Lower leg skin (tissue), 4 donors: ENCODE measurements around the gene MYBPH. TPM values are rescaled to one million over a fixed set of nuclear protein-coding genes. Genes with fewer than 3 reads are reported as not detected.
A peak's percentile ranks its signal among the peaks of the same experiment; 100 is the strongest.

Experiments used
- DNase-seq, 2 donors: peaks; one replicate each; pipeline ENCODE4 v3.0.0-alpha.2; 2019; ENCODE audit warnings: low spot score in 2 of 2
- H3K4me3 ChIP-seq: fragments of 200-600 bp; sonication (generic); 2 replicates; pipeline ENCODE4 v1.5.1; 2017; ENCODE audit warnings: mild to moderate bottlenecking, low read depth; ENCODE audit not compliant: poor library complexity, severe bottlenecking
- POLR2A ChIP-seq, 2 donors: fragments of 450-650 bp; IDR thresholded peaks; one replicate each; pipeline ENCODE4 v1.6.1; 2016 to 2017; ENCODE audit warnings: antibody characterized with exemption in 2 of 2, mild to moderate bottlenecking in 1 of 2, moderate library complexity in 1 of 2
- WGBS, 2 donors: methylation state at CpG; one replicate each; pipeline ENCODE4 v1.1.5; 2018; 5-methylcytosine and 5-hydroxymethylcytosine counted together
- intact Hi-C: fragments of 100-400 bp; cut with DNase I; formaldehyde crosslinking; loops from one replicate; pipeline ENCODE4 v1.15.0; 2023; ENCODE audit warnings: low total_unique reads
- total RNA-seq, 4 donors: library from RNA; depleted of rRNA; stranded (reverse); fragments of >200 nt; gene quantifications; one replicate each; pipeline ENCODE4 v1.1.0, GENCODE V29; 2016
- TF ChIP-seq, protein P1 (sequence below), 3 donors: fragments of 450-650 bp; IDR thresholded peaks; one replicate each; pipeline ENCODE4 v1.5.1; 2016; ENCODE audit warnings: antibody characterized with exemption in 3 of 3, mild to moderate bottlenecking in 3 of 3, moderate library complexity in 2 of 3

Gene MYBPH
- total RNA-seq, 4 donors from 2014 or later = not detected

DNA sequence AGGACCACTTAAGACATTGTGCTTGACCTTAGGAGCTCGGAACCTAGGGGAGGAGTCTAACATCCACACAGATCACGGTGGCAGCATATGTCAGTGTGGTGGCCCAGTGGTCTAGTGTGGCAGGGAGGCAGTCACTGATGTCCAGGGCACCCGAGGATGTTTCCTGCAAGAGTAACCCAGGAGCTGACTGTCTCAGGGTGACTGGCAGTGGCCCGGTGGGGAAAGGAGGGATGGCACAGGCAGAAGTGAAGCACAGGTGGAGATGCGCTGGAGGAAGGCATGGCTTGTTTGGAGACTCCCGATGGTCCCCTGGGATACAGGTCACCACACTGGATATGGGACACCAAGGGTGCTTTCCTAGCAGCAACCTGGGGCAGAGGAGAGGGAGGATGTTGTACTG is 37.5 kb upstream of the MYBPH start:
- intact Hi-C loops = no loop called here
- TF ChIP-seq, protein P1, sequence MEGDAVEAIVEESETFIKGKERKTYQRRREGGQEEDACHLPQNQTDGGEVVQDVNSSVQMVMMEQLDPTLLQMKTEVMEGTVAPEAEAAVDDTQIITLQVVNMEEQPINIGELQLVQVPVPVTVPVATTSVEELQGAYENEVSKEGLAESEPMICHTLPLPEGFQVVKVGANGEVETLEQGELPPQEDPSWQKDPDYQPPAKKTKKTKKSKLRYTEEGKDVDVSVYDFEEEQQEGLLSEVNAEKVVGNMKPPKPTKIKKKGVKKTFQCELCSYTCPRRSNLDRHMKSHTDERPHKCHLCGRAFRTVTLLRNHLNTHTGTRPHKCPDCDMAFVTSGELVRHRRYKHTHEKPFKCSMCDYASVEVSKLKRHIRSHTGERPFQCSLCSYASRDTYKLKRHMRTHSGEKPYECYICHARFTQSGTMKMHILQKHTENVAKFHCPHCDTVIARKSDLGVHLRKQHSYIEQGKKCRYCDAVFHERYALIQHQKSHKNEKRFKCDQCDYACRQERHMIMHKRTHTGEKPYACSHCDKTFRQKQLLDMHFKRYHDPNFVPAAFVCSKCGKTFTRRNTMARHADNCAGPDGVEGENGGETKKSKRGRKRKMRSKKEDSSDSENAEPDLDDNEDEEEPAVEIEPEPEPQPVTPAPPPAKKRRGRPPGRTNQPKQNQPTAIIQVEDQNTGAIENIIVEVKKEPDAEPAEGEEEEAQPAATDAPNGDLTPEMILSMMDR (IDR thresholded peaks at IDR 0.05) = no peak
- TF ChIP-seq POLR2A (IDR thresholded peaks at IDR 0.05) = no peak
- no peak overlapping the region for H3K4me3 ChIP-seq
- peak in 1 of 2 donors; percentile 82 for DNase-seq
- 80 to 90% methylated on average over 6 of the region's 6 CpGs for WGBS, 2 donors

DNA sequence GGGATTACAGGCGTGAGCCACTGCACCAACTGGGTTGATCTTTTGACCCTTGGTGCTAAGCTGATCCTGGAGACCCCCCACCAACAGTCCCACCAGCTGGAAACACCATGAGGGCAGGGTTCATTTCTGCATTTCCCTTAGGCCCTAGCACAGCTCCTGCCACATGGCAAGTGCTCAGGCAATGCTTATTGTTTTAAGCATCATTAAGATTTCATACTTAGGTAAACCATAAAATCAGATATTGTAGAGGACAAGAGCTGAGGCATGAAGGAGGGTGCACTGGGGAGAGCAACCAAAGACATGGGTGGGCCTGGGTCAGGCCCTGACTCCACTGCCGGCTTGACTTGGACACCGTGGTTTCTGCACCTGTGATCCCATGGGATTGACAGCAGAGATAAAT is 36.2 kb upstream of the MYBPH start:
- no peak for DNase-seq
- no peak overlapping the region for H3K4me3 ChIP-seq
- WGBS, 2 donors = 86 to 92% methylated on average over 3 of the region's 3 CpGs
- intact Hi-C loops = no loop called here
- TF ChIP-seq, protein P1 (IDR thresholded peaks at IDR 0.05) = no peak
- no peak for TF ChIP-seq POLR2A (IDR thresholded peaks at IDR 0.05)

DNA sequence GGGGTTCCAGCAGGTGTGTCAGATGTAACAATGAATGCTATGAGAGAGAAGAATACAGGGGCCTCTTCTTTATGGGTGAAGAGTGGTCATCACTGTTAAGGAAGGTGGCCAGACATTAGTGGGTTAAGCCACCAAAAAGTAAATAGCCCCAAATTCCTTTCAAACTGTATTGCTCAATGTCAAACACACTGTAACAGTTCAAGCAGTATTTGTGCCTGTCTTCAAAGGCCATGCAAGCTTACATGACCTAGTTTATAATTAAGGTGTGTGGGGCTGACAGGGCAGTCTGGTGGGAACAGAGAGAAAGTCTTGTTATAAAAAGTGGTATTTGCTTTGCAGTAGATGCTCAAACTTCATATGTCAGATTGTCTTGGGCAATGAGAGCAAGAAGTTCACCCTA is 35.4 kb upstream of the MYBPH start:
- no peak overlapping the region for H3K4me3 ChIP-seq
- TF ChIP-seq, protein P1 (IDR thresholded peaks at IDR 0.05) = no peak
- TF ChIP-seq POLR2A (IDR thresholded peaks at IDR 0.05) = no peak
- no peak for DNase-seq
- intact Hi-C loops = no loop called here

DNA sequence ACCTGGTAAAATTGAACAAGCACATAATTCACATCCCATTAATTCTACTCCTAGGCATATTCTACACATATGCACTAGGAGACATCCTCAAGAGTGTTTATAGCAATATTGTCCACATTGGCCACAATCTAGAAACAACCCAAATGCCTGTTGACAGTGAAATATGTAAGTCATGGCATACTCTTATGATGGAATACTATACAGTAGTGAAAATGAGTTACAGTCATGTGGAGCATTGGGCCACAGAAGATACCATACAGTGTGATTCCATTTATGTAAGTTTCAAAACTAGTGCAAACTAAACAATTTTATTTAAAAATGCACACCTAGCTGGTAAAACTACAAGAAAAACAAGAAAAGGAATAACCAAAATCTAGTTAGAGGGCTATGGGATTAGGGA is 34.7 kb upstream of the MYBPH start:
- no peak for DNase-seq
- intact Hi-C loops = no loop called here
- no peak overlapping the region for H3K4me3 ChIP-seq
- no peak for TF ChIP-seq POLR2A (IDR thresholded peaks at IDR 0.05)
- TF ChIP-seq, protein P1 (IDR thresholded peaks at IDR 0.05) = no peak

DNA sequence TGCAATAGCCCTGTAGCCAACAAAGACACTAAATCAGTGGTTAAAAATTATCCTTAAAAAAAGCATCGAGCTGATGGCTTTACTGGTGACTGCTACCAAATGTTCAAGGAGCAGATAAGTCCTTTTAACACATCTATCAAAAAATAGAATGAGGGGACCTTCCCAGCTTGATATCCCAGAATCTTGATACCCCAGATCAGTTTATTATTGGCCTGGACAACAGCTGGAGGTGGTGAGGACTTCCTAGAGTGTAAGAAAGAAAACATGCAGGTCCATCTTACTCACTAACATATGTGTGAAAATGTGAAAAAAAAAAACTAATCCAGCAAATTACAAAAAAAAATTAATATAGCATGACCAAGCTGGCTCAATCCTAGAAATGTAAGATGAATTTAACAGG is 32.6 kb upstream of the MYBPH start:
- intact Hi-C loops = no loop called here
- no peak for DNase-seq
- WGBS, 2 donors = 90 to 94% methylated on average over 1 of the region's 1 CpG
- TF ChIP-seq, protein P1 (IDR thresholded peaks at IDR 0.05) = no peak
- TF ChIP-seq POLR2A (IDR thresholded peaks at IDR 0.05) = no peak
- H3K4me3 ChIP-seq = no peak overlapping the region

DNA sequence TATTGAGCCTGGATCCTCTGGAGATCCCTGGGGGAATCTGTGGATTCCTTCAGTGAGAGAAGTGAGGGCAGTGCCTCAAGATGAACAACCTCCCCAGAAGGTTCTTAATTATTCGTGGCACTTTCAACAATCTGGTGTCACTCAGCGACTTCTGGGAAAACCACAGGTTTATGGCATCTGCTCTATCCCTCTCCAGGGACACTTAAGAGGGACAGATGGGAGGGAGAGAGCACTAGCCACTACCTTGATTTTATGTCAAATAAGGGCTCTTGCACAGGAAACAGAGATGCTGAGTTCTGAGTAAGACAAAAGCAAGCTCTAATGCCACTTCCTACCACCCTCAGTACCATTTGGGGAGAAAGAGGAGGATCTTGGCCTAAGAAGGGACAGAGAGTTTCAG is 32.1 kb upstream of the MYBPH start:
- TF ChIP-seq POLR2A (IDR thresholded peaks at IDR 0.05) = no peak
- TF ChIP-seq, protein P1 (IDR thresholded peaks at IDR 0.05) = no peak
- 73 to 74% methylated on average over 2 of the region's 2 CpGs for WGBS, 2 donors
- no peak for DNase-seq
- intact Hi-C loops = no loop called here
- H3K4me3 ChIP-seq = no peak overlapping the region
